K562 (cell line): ENCODE data around the gene DPP3. TPM values are rescaled to one million over a fixed set of nuclear protein-coding genes. Genes with fewer than 3 reads are reported as not detected.

ENCODE experiments used
- ATAC-seq: fragments of 200-7000 bp; cut with Tn5 transposase; 3 replicates; pipeline ENCODE4 v1.9.1; 2020; ENCODE audit warnings: moderate library complexity
- BruUV-seq: library from RNA; stranded (reverse); fragments of 400-500 nt; replicated peaks from 2 replicates; lab custom pipeline; 2021; lab: Mats Ljungman, UMichigan
- CTCF ChIA-PET: fragments of 300-600 bp; formaldehyde crosslinking; extraction: SDS; loops from one replicate; lab custom pipeline; 2021; ENCODE audit warnings: low intra/inter-chr PET ratio; lab: Yijun Ruan, JAX
- POLR2A ChIA-PET: fragments of 300-600, 350-650 bp; sonication (Branson Sonifier 250); formaldehyde crosslinking; extraction: SDS; loops from one replicate; lab custom pipeline; 2021; ENCODE audit warnings: antibody characterized with exemption, inconsistent platforms; lab: Yijun Ruan, JAX
- DNase-seq, 4 experiments: peaks; one replicate each; pipeline versions ENCODE4 v3.0.0 to v3.0.0-alpha.2; 2011 to 2018; ENCODE audit warnings: low spot score in 3 of 4, mixed read lengths in 3 of 4; ENCODE audit errors: extremely low read depth in 1 of 4
- FAIRE-seq: peaks from 2 replicates; lab custom pipeline; 2011; peaks lifted over from hg19 to GRCh38; lab: Jason Lieb, UNC
- H2AFZ ChIP-seq: 2 replicates; pipeline ENCODE4 v1.6.0; 2011; ENCODE audit warnings: low read depth, low read length, control low read depth, inconsistent platforms
- H3K27ac ChIP-seq: fragments of 200-600 bp; 3 replicates; pipeline ENCODE4 v1.8.0; 2011; ENCODE audit warnings: low read depth, mild to moderate bottlenecking, control low read depth, inconsistent platforms, low read length, moderate library complexity, mixed read lengths; ENCODE audit errors: extremely low read depth
- H3K27me3 ChIP-seq, 2 experiments: fragments of 300-600 bp in 1 of 2; 2 replicates in 1 of 2; 3 replicates in 1 of 2; pipeline versions ENCODE4 v1.6.0 to v1.8.0; 2011; ENCODE audit warnings: inconsistent platforms in 2 of 2, low read length in 2 of 2, mild to moderate bottlenecking in 1 of 2, mixed read lengths in 1 of 2, moderate library complexity in 1 of 2; ENCODE audit not compliant: control insufficient read depth in 2 of 2, insufficient read depth in 2 of 2
- H3K36me3 ChIP-seq: fragments of 300-600 bp; 3 replicates; pipeline ENCODE4 v1.8.0; 2011; ENCODE audit warnings: mild to moderate bottlenecking, low read length, inconsistent platforms; ENCODE audit not compliant: control insufficient read depth, insufficient read depth
- H3K4me1 ChIP-seq, 2 experiments: fragments of 200-600 bp in 1 of 2; replicated peaks in 1 of 2; 2 replicates in 1 of 2; 3 replicates in 1 of 2; pipeline versions ENCODE4 v1.5.1 to v1.8.0; 2011; ENCODE audit warnings: inconsistent platforms in 2 of 2, low read length in 2 of 2, mild to moderate bottlenecking in 1 of 2, mixed read lengths in 1 of 2, moderate library complexity in 1 of 2; ENCODE audit not compliant: control insufficient read depth in 2 of 2, insufficient read depth in 2 of 2
- H3K4me2 ChIP-seq: 2 replicates; pipeline ENCODE4 v1.6.1; 2011; ENCODE audit warnings: low read length, control low read depth, inconsistent platforms, mixed read lengths; ENCODE audit not compliant: insufficient read depth
- H3K4me3 ChIP-seq: fragments of 200-600 bp; sonication (generic), shearing (Covaris generic); 2 replicates; pipeline ENCODE4 v1.5.1; 2016; ENCODE audit warnings: control low read depth, inconsistent platforms
- H3K79me2 ChIP-seq: fragments of 200-600 bp; 3 replicates; pipeline ENCODE4 v1.8.0; 2011; ENCODE audit warnings: low read length, inconsistent platforms; ENCODE audit not compliant: control insufficient read depth, insufficient read depth
- H3K9ac ChIP-seq, 2 experiments: 2 replicates each; pipeline versions ENCODE4 v1.6.0 to v1.6.1; 2011; ENCODE audit warnings: low read depth in 2 of 2, low read length in 2 of 2, control low read depth in 1 of 2, inconsistent platforms in 1 of 2, mild to moderate bottlenecking in 1 of 2, mixed read lengths in 1 of 2; ENCODE audit not compliant: insufficient read depth in 1 of 2
- H3K9me1 ChIP-seq: one replicate; pipeline ENCODE4 v1.6.0; 2011; ENCODE audit warnings: inconsistent platforms, mild to moderate bottlenecking, low read length, moderate library complexity; ENCODE audit not compliant: control insufficient read depth, insufficient read depth
- H3K9me3 ChIP-seq: replicated peaks from 2 replicates; pipeline ENCODE4 v1.5.1; 2011; ENCODE audit warnings: low read depth, low read length, inconsistent platforms; ENCODE audit not compliant: control insufficient read depth, insufficient read depth
- H4K20me1 ChIP-seq: replicated peaks from 2 replicates; pipeline ENCODE4 v1.6.1; 2011; ENCODE audit warnings: low read length, inconsistent platforms, mixed read lengths; ENCODE audit not compliant: control insufficient read depth, insufficient read depth
- BRD9 ChIP-seq: fragments of 450-650 bp; IDR thresholded peaks from 2 replicates; pipeline ENCODE4 v1.6.1; 2018; ENCODE audit warnings: low read depth; ENCODE audit not compliant: partially characterized antibody
- HSF4 ChIP-seq: fragments of 250-450 bp; sonication (Bioruptor Pico); IDR thresholded peaks from 2 replicates; pipeline ENCODE4 v2.1.2; 2022; ENCODE audit warnings: mild to moderate bottlenecking, moderate library complexity, borderline replicate concordance
- KAT7 ChIP-seq: sonication (generic); formaldehyde crosslinking; IDR thresholded peaks from 2 replicates; pipeline ENCODE4 v1.8.0; 2022; ENCODE audit warnings: missing genetic modification reagents, mild to moderate bottlenecking, borderline replicate concordance
- KLF13 ChIP-seq: fragments of 450-650 bp; IDR thresholded peaks from 2 replicates; pipeline ENCODE4 v1.6.1; 2016; ENCODE audit warnings: missing genetic modification characterization, low read depth, mild to moderate bottlenecking, missing compliant biosample characterization, moderate library complexity, borderline replicate concordance
- NCOR1 ChIP-seq: fragments of 450-650 bp; IDR thresholded peaks from 2 replicates; pipeline ENCODE4 v1.6.1; 2016; ENCODE audit warnings: mild to moderate bottlenecking, moderate library complexity
- SRSF7 ChIP-seq: fragments of 200-400 bp; formaldehyde crosslinking; optimal IDR thresholded peaks from 2 replicates; pipeline ENCODE3; 2017; ENCODE audit warnings: mild to moderate bottlenecking, low read depth, low read length
- TCF7L2 ChIP-seq: fragments of 150-350 bp; IDR thresholded peaks from 2 replicates; pipeline ENCODE4 v1.6.1; 2016; ENCODE audit warnings: low read depth, mild to moderate bottlenecking, low read length, moderate library complexity
- TRIM28 ChIP-seq: fragments of 450-650 bp; IDR thresholded peaks from 2 replicates; pipeline ENCODE4 v1.6.1; 2017
- WGBS: fragments of 100-300 bp; shearing (Covaris generic); methylation state at CpG from one replicate; pipeline ENCODE4 v1.1.6; 2016; ENCODE audit warnings: low coverage, mixed read lengths; ENCODE audit not compliant: insufficient coverage; ENCODE audit errors: missing lambda C conversion rate; 5-methylcytosine and 5-hydroxymethylcytosine counted together
- in situ Hi-C: fragments of 300-500 bp; cut with MboI; formaldehyde crosslinking; loops from 4 replicates; pipeline ENCODE4 v1.15.0; 2018; ENCODE audit warnings: inconsistent platforms, mixed read lengths
- intact Hi-C: fragments of 100-400 bp; cut with micrococcal nuclease; formaldehyde crosslinking; loops from 2 replicates; pipeline ENCODE4 v1.14.2; 2022
- polyA plus RNA-seq, 8 experiments: library from polyadenylated mRNA; depleted of rRNA in 4 of 8; stranded (reverse) in 5 of 8; unstranded in 3 of 8; fragments of >200 nt; fragmentation: Nextera tagmentation in 2 of 8; fragmentation: Illumina TruSeq in 1 of 8; extraction: Ambion mirVana in 2 of 8; extraction: Trizol in 1 of 8; gene quantifications; 2 replicates each; pipeline versions ENCODE4 v1.2.1 to v1.2.3, GENCODE V29; 2011 to 2014; ENCODE audit warnings: inconsistent platforms in 1 of 8, missing spikeins in 1 of 8
- total RNA-seq, 7 experiments: library from RNA; depleted of rRNA in 6 of 7; stranded (reverse); fragments of >200 nt in 6 of 7; fragmentation: Illumina TruSeq in 2 of 7; extraction: Trizol in 2 of 7; gene quantifications; 2 replicates each; pipeline versions ENCODE4 v1.2.1 to v1.2.3, GENCODE V29; 2011 to 2021; ENCODE audit warnings: low replicate concordance in 1 of 7
- TF ChIP-seq, protein P1 (sequence below), 2 experiments: fragments of 150-350 bp in 1 of 2; IDR thresholded peaks; 2 replicates each; pipeline ENCODE4 v1.6.1; 2012 to 2016; ENCODE audit warnings: low read depth in 2 of 2, low read length in 2 of 2, mild to moderate bottlenecking in 1 of 2, moderate library complexity in 1 of 2
- TF ChIP-seq, protein P2 (sequence below): fragments of 450-650 bp; formaldehyde crosslinking; IDR thresholded peaks from 2 replicates; pipeline ENCODE4 v1.4.0; 2022; ENCODE audit warnings: mild to moderate bottlenecking, moderate library complexity
- TF ChIP-seq, protein P3 (sequence below): sonication (generic); formaldehyde crosslinking; IDR thresholded peaks from 2 replicates; pipeline ENCODE4 v1.8.0; 2022; ENCODE audit warnings: missing genetic modification reagents, mild to moderate bottlenecking, moderate library complexity, borderline replicate concordance
- TF ChIP-seq, protein P4 (sequence below): fragments of 200-400 bp; formaldehyde crosslinking; IDR thresholded peaks from 2 replicates; pipeline ENCODE4 v1.6.1; 2017; ENCODE audit warnings: mild to moderate bottlenecking, low read depth, low read length, moderate library complexity

DPP3 gene
- total and polyA plus RNA-seq, 9 of the 15 experiments (the other 6 are each of a cell fraction or from before 2014, with no cell fraction given): 3.7 to 69.2 (median 43.3) TPM

DNA sequence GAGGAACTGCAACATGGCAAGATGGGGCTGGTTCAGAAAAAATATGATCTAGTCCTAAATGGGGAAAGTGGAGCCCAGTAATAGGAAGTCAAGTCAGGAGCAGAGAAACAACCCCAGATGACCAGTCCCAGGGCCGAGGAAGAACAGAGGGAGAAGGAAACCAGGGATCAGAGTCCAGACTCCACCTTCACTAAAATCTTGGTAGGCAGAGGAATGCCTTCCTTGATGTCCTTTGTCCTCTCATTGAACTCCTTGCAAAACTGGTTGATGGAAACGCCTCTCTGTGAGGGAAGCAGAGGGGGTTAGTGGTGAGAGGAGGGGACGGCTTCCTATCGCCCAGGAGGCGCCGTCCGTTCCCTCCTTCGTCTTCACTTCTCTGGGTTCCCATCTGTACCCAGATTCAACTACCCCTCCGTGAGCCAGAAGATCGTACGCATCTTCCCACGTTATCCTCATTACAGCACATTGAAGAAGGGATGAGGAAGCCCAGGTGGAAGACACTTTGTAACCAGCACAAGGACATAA, 42.2 kb upstream of the DPP3 start:
- FAIRE-seq (peak; percentile 70), DNase-seq (peak in 3 of 4 experiments; percentile 25 to 54 (median 52)), ATAC-seq (no peak; the same call in 2 of the 3 replicates)
- BruUV-seq: TSS peak; percentile 56
- POLR2A ChIA-PET: interaction anchor here (0.6 to 1.8 kb wide), 8 partner anchors 12 to 774 kb away, joined by 3 to 9 read pairs (median 3); partner anchors contain the start of genes DPP3 and PELI3
- Histone ChIP-seq H3K9me3 (no peaks in the 10 kb centered on the region), H3K27ac (peak overlapping the region; percentile 89), H3K4me2 (peak overlapping the region; percentile 92), H2AFZ (peak overlapping the region; percentile 97), H3K9me1 (no peaks in the 10 kb centered on the region), H3K27me3 (peaks cover 0 to 7% of the 10 kb centered on the region in 2 experiments; a peak in 2 of 5 replicates), H4K20me1 (no peaks in the 10 kb centered on the region), H3K9ac (peak overlapping the region; percentile 77 to 93), H3K4me1 (peaks cover 3 to 12% of the 10 kb centered on the region in 2 experiments; a peak in 3 of 5 replicates), H3K4me3 (peak overlapping the region; percentile 86), H3K79me2 (peaks cover 16% of the 10 kb centered on the region), H3K36me3 (peaks cover 26% of the 10 kb centered on the region)
- CTCF ChIA-PET: interaction anchor here (0.6 to 2.1 kb wide), 5 partner anchors 20 to 215 kb away, joined by 3 to 21 read pairs (median 5); no protein-coding TSS in a partner anchor
- intact Hi-C loops: loop anchor here (5.0 kb wide), 1 partner anchor 239 kb away; the partner anchor contains the start of gene RBM4B
- whole genome bisulfite sequencing: 2% methylated on average over 12 of the region's 12 CpGs
- in situ Hi-C loops: no loop called here
- TF ChIP-seq, protein P1, sequence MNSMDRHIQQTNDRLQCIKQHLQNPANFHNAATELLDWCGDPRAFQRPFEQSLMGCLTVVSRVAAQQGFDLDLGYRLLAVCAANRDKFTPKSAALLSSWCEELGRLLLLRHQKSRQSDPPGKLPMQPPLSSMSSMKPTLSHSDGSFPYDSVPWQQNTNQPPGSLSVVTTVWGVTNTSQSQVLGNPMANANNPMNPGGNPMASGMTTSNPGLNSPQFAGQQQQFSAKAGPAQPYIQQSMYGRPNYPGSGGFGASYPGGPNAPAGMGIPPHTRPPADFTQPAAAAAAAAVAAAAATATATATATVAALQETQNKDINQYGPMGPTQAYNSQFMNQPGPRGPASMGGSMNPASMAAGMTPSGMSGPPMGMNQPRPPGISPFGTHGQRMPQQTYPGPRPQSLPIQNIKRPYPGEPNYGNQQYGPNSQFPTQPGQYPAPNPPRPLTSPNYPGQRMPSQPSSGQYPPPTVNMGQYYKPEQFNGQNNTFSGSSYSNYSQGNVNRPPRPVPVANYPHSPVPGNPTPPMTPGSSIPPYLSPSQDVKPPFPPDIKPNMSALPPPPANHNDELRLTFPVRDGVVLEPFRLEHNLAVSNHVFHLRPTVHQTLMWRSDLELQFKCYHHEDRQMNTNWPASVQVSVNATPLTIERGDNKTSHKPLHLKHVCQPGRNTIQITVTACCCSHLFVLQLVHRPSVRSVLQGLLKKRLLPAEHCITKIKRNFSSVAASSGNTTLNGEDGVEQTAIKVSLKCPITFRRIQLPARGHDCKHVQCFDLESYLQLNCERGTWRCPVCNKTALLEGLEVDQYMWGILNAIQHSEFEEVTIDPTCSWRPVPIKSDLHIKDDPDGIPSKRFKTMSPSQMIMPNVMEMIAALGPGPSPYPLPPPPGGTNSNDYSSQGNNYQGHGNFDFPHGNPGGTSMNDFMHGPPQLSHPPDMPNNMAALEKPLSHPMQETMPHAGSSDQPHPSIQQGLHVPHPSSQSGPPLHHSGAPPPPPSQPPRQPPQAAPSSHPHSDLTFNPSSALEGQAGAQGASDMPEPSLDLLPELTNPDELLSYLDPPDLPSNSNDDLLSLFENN (IDR thresholded peaks at IDR 0.05; ENCODE audit: low read depth in 2 of 2, low read length in 2 of 2): no peak
- TF ChIP-seq, protein P2, sequence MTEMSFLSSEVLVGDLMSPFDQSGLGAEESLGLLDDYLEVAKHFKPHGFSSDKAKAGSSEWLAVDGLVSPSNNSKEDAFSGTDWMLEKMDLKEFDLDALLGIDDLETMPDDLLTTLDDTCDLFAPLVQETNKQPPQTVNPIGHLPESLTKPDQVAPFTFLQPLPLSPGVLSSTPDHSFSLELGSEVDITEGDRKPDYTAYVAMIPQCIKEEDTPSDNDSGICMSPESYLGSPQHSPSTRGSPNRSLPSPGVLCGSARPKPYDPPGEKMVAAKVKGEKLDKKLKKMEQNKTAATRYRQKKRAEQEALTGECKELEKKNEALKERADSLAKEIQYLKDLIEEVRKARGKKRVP (CRISPR knock-in tag): no peak
- TF ChIP-seq, protein P3, sequence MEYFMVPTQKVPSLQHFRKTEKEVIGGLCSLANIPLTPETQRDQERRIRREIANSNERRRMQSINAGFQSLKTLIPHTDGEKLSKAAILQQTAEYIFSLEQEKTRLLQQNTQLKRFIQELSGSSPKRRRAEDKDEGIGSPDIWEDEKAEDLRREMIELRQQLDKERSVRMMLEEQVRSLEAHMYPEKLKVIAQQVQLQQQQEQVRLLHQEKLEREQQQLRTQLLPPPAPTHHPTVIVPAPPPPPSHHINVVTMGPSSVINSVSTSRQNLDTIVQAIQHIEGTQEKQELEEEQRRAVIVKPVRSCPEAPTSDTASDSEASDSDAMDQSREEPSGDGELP (CRISPR knock-in tag): no peak
- no peak for TF ChIP-seq BRD9
- no peak for TF ChIP-seq KAT7
- TF ChIP-seq NCOR1: no peak
- no peak for TF ChIP-seq TCF7L2
- TF ChIP-seq SRSF7: no peak
- no peak for TF ChIP-seq TRIM28
- no peak for TF ChIP-seq HSF4
- TF ChIP-seq KLF13: no peak
- TF ChIP-seq, protein P4, sequence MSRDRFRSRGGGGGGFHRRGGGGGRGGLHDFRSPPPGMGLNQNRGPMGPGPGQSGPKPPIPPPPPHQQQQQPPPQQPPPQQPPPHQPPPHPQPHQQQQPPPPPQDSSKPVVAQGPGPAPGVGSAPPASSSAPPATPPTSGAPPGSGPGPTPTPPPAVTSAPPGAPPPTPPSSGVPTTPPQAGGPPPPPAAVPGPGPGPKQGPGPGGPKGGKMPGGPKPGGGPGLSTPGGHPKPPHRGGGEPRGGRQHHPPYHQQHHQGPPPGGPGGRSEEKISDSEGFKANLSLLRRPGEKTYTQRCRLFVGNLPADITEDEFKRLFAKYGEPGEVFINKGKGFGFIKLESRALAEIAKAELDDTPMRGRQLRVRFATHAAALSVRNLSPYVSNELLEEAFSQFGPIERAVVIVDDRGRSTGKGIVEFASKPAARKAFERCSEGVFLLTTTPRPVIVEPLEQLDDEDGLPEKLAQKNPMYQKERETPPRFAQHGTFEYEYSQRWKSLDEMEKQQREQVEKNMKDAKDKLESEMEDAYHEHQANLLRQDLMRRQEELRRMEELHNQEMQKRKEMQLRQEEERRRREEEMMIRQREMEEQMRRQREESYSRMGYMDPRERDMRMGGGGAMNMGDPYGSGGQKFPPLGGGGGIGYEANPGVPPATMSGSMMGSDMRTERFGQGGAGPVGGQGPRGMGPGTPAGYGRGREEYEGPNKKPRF: no peak
